ENCODE results near the gene MOSMO.

MOSMO gene

GRCh38 chr16:22012241-22012640, 4.3 kb downstream of the MOSMO start:
- H3K27me3 ChIP-seq (ENCODE audit: insufficient read depth, poor library complexity, severe bottlenecking), result no peaks in the 10 kb centered on the region
- TF ChIP-seq REST (IDR thresholded peaks at IDR 0.05; ENCODE audit: insufficient replicate concordance, low read depth), result no peak
- TF ChIP-seq CTCF (IDR thresholded peaks at IDR 0.05; ENCODE audit: insufficient read depth, low read length), result no peak
- TF ChIP-seq GABPA (IDR thresholded peaks at IDR 0.05; ENCODE audit: low read depth), result no peak
- TF ChIP-seq POLR2AphosphoS5 (IDR thresholded peaks at IDR 0.05; ENCODE audit: low read depth), result no peak
- no peak for TF ChIP-seq SPI1 (IDR thresholded peaks at IDR 0.05; ENCODE audit: borderline replicate concordance, low read depth)
- H3K4me3 ChIP-seq (replicated peaks; ENCODE audit: insufficient read depth, low read length), result no peak overlapping the region
- DNase-seq (ENCODE audit: low read depth in 1 of 2, low spot score in 1 of 2), result no peak
- H3K27ac ChIP-seq (replicated peaks), result no peak overlapping the region

- Histone ChIP-seq H3K27ac (replicated peaks) (no peak overlapping the region), H3K4me3 (replicated peaks; ENCODE audit: insufficient read depth, low read length) (no peak overlapping the region), H3K27me3 (ENCODE audit: insufficient read depth, poor library complexity, severe bottlenecking) (no peaks in the 10 kb centered on the region)
- no peak for DNase-seq (ENCODE audit: low read depth in 1 of 2, low spot score in 1 of 2)
- TF ChIP-seq REST (IDR thresholded peaks at IDR 0.05; ENCODE audit: insufficient replicate concordance, low read depth) (no peak), GABPA (IDR thresholded peaks at IDR 0.05; ENCODE audit: low read depth) (no peak), SPI1 (IDR thresholded peaks at IDR 0.05; ENCODE audit: borderline replicate concordance, low read depth) (no peak), CTCF (IDR thresholded peaks at IDR 0.05; ENCODE audit: insufficient read depth, low read length) (no peak), POLR2AphosphoS5 (IDR thresholded peaks at IDR 0.05; ENCODE audit: low read depth) (no peak)
Measured at GRCh38 chr16:22013486-22013885, 5.6 kb downstream of the MOSMO start.

GRCh38 chr16:22014271-22014873, 6.5 kb downstream of the MOSMO start:
- no peak for DNase-seq (ENCODE audit: low read depth in 1 of 2, low spot score in 1 of 2)
- Histone ChIP-seq H3K27me3 (ENCODE audit: insufficient read depth, poor library complexity, severe bottlenecking) (no peaks in the 10 kb centered on the region), H3K4me3 (replicated peaks; ENCODE audit: insufficient read depth, low read length) (no peak overlapping the region), H3K27ac (replicated peaks) (no peak overlapping the region)
- no peak for TF ChIP-seq REST (IDR thresholded peaks at IDR 0.05; ENCODE audit: insufficient replicate concordance, low read depth)
- no peak for TF ChIP-seq CTCF (IDR thresholded peaks at IDR 0.05; ENCODE audit: insufficient read depth, low read length)
- no peak for TF ChIP-seq GABPA (IDR thresholded peaks at IDR 0.05; ENCODE audit: low read depth)
- TF ChIP-seq SPI1 (IDR thresholded peaks at IDR 0.05; ENCODE audit: borderline replicate concordance, low read depth), result no peak
- no peak for TF ChIP-seq POLR2AphosphoS5 (IDR thresholded peaks at IDR 0.05; ENCODE audit: low read depth)

Data from HL-60 (cell line).